ENCODE data around the gene MSI1.

MSI1 gene

DNA sequence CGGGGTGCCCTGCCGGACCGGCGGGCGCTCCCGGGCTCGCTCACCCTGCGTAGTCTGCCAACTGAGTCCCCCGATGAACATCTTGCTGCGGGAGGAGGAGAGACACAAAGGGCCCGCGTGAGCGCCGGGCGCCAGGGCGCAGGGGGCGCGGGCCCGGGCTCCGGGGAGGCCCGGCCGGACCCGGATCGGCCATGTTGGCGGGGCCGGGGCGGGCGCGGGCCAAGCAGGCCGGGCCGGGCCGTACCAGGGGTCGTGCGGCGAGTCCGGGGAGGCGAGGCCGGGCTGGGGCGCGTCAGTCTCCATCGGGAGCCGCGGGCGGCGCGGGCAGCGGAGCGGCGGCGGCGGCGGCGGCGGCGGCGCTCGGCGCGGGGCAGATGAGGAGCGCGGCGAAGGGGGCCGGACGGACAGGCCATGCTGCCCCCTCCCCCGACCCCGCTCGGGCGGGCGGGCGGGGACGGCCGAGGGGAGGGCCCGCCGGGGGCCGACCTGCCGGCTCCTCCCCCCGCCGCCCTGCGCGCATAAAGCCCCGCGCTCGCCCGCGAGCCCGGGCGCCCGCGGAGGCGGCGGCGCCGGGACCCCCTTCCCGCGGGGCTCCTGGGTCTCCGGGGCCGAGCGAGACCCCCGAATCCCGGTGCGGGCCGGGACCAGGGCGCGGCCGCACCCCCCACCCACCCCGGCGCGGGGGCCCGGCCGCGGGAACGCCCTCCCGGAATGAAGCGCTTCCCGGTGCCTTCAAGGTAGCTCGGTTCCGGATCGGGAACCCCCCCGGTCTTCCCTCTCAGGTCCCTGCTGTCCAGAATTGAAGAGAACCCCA is at the start of gene MSI1:
Gene MSI1 (minus strand): TSS at position 376 of the 814 bp plus-strand sequence. CDS start 73 bp downstream, at position 303.
- in situ Hi-C loops (cut with HindIII; ENCODE audit: low pct_unique_long_range_greater_than_20kb, low sequenced_read_pairs): no loop called here
- DNase-seq (ENCODE audit: low read depth in 1 of 2, low spot score in 1 of 2): peak in 1 of 2 experiments; percentile 51
- TF ChIP-seq JUND (IDR thresholded peaks at IDR 0.05; ENCODE audit: low read depth): no peak

DNA sequence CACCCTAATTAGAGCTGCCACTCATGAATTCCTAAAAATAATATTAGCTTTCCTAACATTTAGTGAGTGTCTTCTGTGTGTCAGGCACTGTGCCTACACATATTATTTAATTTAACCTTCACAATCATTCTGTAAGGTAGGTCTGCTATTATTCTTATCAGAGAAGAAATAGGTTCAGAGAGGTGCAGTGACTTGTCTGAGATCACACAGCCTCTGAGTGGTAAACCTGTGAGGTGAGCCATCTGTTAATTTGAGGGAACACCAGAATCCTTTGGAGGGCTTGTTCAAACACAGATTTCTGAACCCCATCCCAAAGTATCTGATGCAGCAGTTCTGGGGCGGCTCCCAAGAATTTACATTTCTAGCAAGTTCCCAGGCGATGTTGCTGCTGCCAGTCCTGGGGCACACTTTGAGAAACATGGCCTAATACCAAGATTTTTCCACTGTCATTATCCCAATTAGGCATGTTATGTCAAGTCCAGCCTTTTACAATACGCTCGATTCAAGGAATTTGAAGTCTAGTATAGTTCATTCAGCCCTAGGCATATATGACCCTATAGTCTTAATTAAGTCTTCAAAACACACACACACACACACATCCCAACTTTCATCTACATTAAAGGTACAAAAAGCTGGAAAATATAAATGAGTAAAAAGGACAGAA is 49.1 kb upstream of the MSI1 start:
- no peak for TF ChIP-seq JUND (IDR thresholded peaks at IDR 0.05; ENCODE audit: low read depth)
- DNase-seq (ENCODE audit: low read depth in 1 of 2, low spot score in 1 of 2): no peak
- in situ Hi-C loops (cut with HindIII; ENCODE audit: low pct_unique_long_range_greater_than_20kb, low sequenced_read_pairs): no loop called here

DNA sequence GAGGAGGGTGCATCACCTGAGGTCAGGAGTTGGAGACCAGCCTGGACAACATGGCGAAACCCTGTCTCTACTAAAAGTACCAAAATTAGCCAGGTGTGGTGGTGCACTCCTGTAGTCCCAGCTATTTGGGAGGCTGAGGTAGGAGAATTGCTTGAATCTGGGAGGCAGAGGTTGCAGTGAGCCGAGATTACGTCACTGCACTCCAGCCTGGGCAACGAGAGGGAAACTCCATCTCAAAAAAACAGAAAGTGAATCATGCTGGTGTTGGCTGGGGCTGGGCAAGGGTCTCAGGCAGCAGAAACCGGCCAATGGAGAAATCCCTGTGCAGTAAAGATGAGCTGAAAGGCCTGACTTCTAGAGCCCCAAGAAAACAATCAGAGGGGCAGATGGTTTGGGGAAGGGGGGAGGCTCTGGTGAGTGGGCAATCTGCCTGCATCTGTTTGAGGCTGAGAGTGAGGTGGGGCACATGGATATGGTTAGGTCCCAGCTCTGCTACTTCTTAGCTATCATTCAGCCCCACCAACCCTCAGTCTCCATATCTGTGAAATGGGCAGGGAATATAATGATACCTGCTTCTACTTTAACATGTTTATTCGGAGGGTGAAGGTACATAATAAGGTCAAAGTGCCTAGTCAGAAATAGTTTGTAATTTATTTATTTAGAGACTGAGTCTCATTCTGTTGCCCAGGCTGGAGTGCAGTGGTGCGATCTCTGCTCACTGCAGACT is 47.7 kb upstream of the MSI1 start:
- no peak for DNase-seq (ENCODE audit: low read depth in 1 of 2, low spot score in 1 of 2)
- TF ChIP-seq JUND (IDR thresholded peaks at IDR 0.05; ENCODE audit: low read depth): no peak
- in situ Hi-C loops (cut with HindIII; ENCODE audit: low pct_unique_long_range_greater_than_20kb, low sequenced_read_pairs): no loop called here

- no peak for DNase-seq (ENCODE audit: low read depth in 1 of 2, low spot score in 1 of 2)
- TF ChIP-seq JUND (IDR thresholded peaks at IDR 0.05; ENCODE audit: low read depth): no peak
- in situ Hi-C loops (cut with HindIII; ENCODE audit: low pct_unique_long_range_greater_than_20kb, low sequenced_read_pairs): no loop called here
Observed at GRCh38 chr12:120413901-120414695, 45.1 kb upstream of the MSI1 start.

- TF ChIP-seq JUND (IDR thresholded peaks at IDR 0.05; ENCODE audit: low read depth): no peak
- no peak for DNase-seq (ENCODE audit: low read depth in 1 of 2, low spot score in 1 of 2)
- in situ Hi-C loops (cut with HindIII; ENCODE audit: low pct_unique_long_range_greater_than_20kb, low sequenced_read_pairs): no loop called here
Observed at GRCh38 chr12:120412421-120412820, 43.5 kb upstream of the MSI1 start.

GRCh38 chr12:120408771-120409170 is 39.8 kb upstream of the MSI1 start:
- in situ Hi-C loops (cut with HindIII; ENCODE audit: low pct_unique_long_range_greater_than_20kb, low sequenced_read_pairs): no loop called here
- DNase-seq (ENCODE audit: low read depth in 1 of 2, low spot score in 1 of 2): no peak
- TF ChIP-seq JUND (IDR thresholded peaks at IDR 0.05; ENCODE audit: low read depth): no peak

GRCh38 chr12:120406553-120406952 is 37.6 kb upstream of the MSI1 start:
- in situ Hi-C loops (cut with HindIII; ENCODE audit: low pct_unique_long_range_greater_than_20kb, low sequenced_read_pairs): no loop called here

DNA sequence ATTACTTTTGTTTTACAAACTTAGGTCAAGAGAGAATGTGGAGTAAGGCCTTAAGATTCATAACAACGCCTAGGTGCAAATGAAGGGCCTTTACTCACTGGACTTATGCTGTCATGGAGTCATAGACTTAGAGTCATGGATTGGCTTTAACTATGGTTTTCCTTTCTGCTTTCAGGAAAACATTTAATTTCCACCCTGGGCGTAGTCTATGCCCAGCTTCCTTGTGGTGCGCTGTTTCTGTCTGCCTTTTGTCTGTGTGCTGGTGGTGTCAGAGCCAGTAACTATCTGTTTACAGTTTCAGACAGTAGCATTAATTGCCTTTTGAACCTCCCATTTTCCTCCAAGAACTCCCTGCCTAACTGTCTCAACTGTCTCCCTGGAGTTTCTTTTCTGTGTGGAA is 37.1 kb upstream of the MSI1 start:
- DNase-seq (ENCODE audit: low read depth in 1 of 2, low spot score in 1 of 2): no peak
- TF ChIP-seq JUND (IDR thresholded peaks at IDR 0.05; ENCODE audit: low read depth): no peak
- in situ Hi-C loops (cut with HindIII; ENCODE audit: low pct_unique_long_range_greater_than_20kb, low sequenced_read_pairs): no loop called here

More at GRCh38 chr12:120406553-120406952, 37.6 kb upstream of the MSI1 start:
- no peak for DNase-seq (ENCODE audit: low read depth in 1 of 2, low spot score in 1 of 2)
- no peak for TF ChIP-seq JUND (IDR thresholded peaks at IDR 0.05; ENCODE audit: low read depth)

DNA sequence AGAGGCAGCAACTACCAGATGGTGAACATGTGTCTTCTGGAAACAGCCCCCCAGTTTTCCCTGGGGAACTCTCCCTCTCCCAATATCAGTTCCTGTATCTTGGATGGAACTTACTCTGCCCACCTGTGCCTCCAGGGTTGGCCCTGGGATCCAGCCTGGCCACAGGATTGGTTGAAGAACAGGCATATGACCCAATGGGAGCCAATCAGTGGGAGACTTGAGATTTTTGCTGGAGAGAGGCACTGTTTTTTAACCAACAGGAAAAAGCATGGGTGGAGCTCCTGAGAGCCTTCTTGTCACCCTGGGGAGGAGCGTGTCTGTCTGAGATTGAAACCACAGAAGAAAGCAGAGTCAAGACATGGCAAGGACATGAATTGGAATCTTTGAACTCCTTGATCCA is 35.3 kb upstream of the MSI1 start:
- no peak for TF ChIP-seq JUND (IDR thresholded peaks at IDR 0.05; ENCODE audit: low read depth)
- peak in 1 of 2 experiments; percentile 38 for DNase-seq (ENCODE audit: low read depth in 1 of 2, low spot score in 1 of 2)
- in situ Hi-C loops (cut with HindIII; ENCODE audit: low pct_unique_long_range_greater_than_20kb, low sequenced_read_pairs): no loop called here

DNA sequence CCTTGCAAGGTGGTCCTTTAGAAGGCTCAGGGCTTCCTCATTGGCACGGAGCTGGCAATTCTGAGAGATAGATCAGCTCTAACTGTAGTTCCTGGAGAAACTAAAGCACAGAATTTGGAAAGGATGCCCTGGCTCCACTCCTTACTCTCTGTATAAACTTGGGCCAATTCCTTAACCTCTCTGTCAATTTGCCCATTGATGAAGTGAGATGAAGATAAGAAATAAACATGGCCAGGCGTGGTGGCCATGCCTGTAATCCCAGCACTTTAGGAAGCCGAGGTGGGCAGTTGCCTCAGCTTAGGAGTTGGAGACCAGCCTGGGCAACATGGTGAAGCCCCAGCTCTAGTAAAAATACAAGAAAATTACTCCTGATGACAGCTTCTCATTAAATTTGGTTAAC is 34.9 kb upstream of the MSI1 start:
- no peak for DNase-seq (ENCODE audit: low read depth in 1 of 2, low spot score in 1 of 2)
- TF ChIP-seq JUND (IDR thresholded peaks at IDR 0.05; ENCODE audit: low read depth): no peak
- in situ Hi-C loops (cut with HindIII; ENCODE audit: low pct_unique_long_range_greater_than_20kb, low sequenced_read_pairs): no loop called here

GRCh38 chr12:120402217-120402616 is 33.3 kb upstream of the MSI1 start:
- in situ Hi-C loops (cut with HindIII; ENCODE audit: low pct_unique_long_range_greater_than_20kb, low sequenced_read_pairs): no loop called here
- no peak for TF ChIP-seq JUND (IDR thresholded peaks at IDR 0.05; ENCODE audit: low read depth)
- DNase-seq (ENCODE audit: low read depth in 1 of 2, low spot score in 1 of 2): peak in 1 of 2 experiments; percentile 37

DNA sequence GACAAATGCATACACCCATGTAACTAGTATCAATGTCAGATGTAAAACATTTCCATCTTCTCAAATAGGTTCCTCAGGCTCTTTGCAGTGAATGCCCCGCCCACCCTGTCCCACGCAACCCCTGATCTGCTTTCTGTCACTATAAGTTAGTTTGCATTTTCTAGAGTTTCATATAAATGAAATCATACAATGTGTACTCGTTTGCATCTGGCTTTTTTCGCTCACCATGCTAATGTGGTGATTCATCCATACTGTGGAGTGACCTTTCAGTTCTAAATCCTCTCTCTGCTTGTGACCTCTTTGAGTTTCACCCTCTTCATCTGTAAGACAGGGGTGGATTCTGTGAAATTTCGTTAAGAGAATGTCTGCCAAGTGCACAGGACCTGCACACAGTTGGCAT is 30.6 kb upstream of the MSI1 start:
- in situ Hi-C loops (cut with HindIII; ENCODE audit: low pct_unique_long_range_greater_than_20kb, low sequenced_read_pairs): no loop called here
- DNase-seq (ENCODE audit: low read depth in 1 of 2, low spot score in 1 of 2): no peak

More for the DNA sequence above, 30.6 kb upstream of the MSI1 start:
- TF ChIP-seq JUND (IDR thresholded peaks at IDR 0.05; ENCODE audit: low read depth): no peak
